Smooth muscle cell (in vitro differentiated cells): ENCODE measurements around the gene TSPAN4. TPM values are rescaled to one million over a fixed set of nuclear protein-coding genes. Genes with fewer than 3 reads are reported as not detected.

Source experiments
- DNase-seq: peaks from one replicate; lab custom pipeline; 2025; ENCODE audit not compliant: unreplicated experiment; lab: John Stamatoyannopoulos, UW
- H2AFZ ChIP-seq: fragments of 200-600 bp; sonication (generic); 2 replicates; pipeline ENCODE4 v1.6.0; 2016; ENCODE audit warnings: antibody characterized with exemption, low read depth, mild to moderate bottlenecking
- H3F3A ChIP-seq: fragments of 200-600 bp; sonication (generic); 2 replicates; pipeline ENCODE4 v1.6.0; 2017; ENCODE audit warnings: antibody characterized with exemption, low read depth
- H3K27ac ChIP-seq: fragments of 200-600 bp; sonication (generic); 2 replicates; pipeline ENCODE4 v1.5.1; 2016; ENCODE audit warnings: low read depth, mild to moderate bottlenecking
- H3K27me3 ChIP-seq: fragments of 200-600 bp; sonication (generic); 2 replicates; pipeline ENCODE4 v1.6.1; 2016; ENCODE audit warnings: low read depth, mild to moderate bottlenecking
- H3K36me3 ChIP-seq: fragments of 200-600 bp; sonication (generic); 2 replicates; pipeline ENCODE4 v1.5.1; 2016; ENCODE audit warnings: low read depth
- H3K4me1 ChIP-seq: fragments of 200-600 bp; sonication (generic); 2 replicates; pipeline ENCODE4 v1.5.1; 2016; ENCODE audit warnings: low read depth
- H3K4me2 ChIP-seq: fragments of 200-600 bp; sonication (generic); 2 replicates; pipeline ENCODE4 v1.6.0; 2016; ENCODE audit warnings: mild to moderate bottlenecking
- H3K4me3 ChIP-seq: fragments of 200-600 bp; sonication (generic); 2 replicates; pipeline ENCODE4 v1.5.1; 2016; ENCODE audit warnings: mild to moderate bottlenecking
- H3K79me2 ChIP-seq: fragments of 200-600 bp; sonication (generic); 2 replicates; pipeline ENCODE4 v1.6.0; 2016; ENCODE audit warnings: low read depth, mild to moderate bottlenecking
- H3K9ac ChIP-seq: fragments of 200-600 bp; sonication (generic); 2 replicates; pipeline ENCODE4 v1.6.0; 2016; ENCODE audit warnings: low read depth
- H3K9me3 ChIP-seq: fragments of 200-600 bp; sonication (generic); replicated peaks from 2 replicates; pipeline ENCODE4 v1.5.1; 2016; ENCODE audit warnings: low read depth
- H4K20me1 ChIP-seq: fragments of 200-600 bp; sonication (generic); 2 replicates; pipeline ENCODE4 v1.6.0; 2016; ENCODE audit warnings: low read depth
- WGBS: methylation state at CpG from one replicate; pipeline ENCODE4 v1.1.7; 2016; ENCODE audit warnings: low lambda C conversion rate; 5-methylcytosine and 5-hydroxymethylcytosine counted together
- polyA plus RNA-seq: library from polyadenylated mRNA; unstranded; fragments of >200 nt; fragmentation: Nextera tagmentation; extraction: Ambion mirVana; gene quantifications from 2 replicates; pipeline ENCODE4 v1.2.1, GENCODE V29; 2016
- total RNA-seq: library from RNA; depleted of rRNA; stranded (reverse); fragments of >200 nt; gene quantifications from 2 replicates; pipeline ENCODE4 v1.2.3, GENCODE V29; 2014
- TF ChIP-seq, protein P1 (sequence below): fragments of 200-600 bp; sonication (generic); IDR thresholded peaks from 2 replicates; pipeline ENCODE4 v1.5.1; 2017; ENCODE audit warnings: borderline replicate concordance, mild to moderate bottlenecking, antibody characterized with exemption; ENCODE audit not compliant: insufficient read depth, poor library complexity, severe bottlenecking

Gene TSPAN4
- total and polyA plus RNA-seq, 2 experiments from 2014 or later, result 68.2 to 179 TPM

DNA sequence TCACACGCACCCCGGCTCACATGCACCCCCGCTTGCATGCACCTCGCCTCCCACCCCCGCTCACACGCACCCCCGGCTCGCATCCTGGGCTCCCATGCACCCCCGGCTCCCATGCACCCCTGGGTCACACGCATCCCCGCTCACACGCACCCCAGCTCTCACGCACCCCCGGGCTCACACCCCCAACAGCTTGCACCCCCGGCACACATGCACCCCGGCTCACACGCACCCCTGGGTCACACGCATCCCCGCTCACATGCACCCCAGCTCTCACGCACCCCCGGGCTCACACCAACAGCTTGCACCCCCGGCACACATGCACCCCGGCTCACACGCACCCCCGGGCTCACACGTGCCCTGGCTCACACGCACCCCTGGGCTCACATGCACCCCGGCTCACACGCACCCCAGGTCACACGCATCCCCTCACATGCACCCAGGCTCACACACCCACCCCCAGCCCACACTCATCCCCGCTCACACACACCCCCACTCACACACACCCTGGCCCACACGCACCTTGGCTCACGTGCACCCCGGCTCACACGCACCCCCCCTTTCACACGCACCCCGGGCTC, 16.2 kb downstream of the TSPAN4 start:
- H3K9me3 ChIP-seq, result no peaks in the 10 kb centered on the region
- no peaks in the 10 kb centered on the region for H3F3A ChIP-seq
- peaks cover 82% of the 10 kb centered on the region for H4K20me1 ChIP-seq
- H3K27ac ChIP-seq, result no peak overlapping the region
- H3K9ac ChIP-seq, result no peak overlapping the region
- H3K79me2 ChIP-seq, result no peaks in the 10 kb centered on the region
- no peak overlapping the region for H3K4me2 ChIP-seq
- DNase-seq, result no peak
- H3K27me3 ChIP-seq, result no peaks in the 10 kb centered on the region
- 100% methylated on average over 10 of the region's 37 CpGs for WGBS
- H2AFZ ChIP-seq, result no peak overlapping the region
- TF ChIP-seq, protein P1, sequence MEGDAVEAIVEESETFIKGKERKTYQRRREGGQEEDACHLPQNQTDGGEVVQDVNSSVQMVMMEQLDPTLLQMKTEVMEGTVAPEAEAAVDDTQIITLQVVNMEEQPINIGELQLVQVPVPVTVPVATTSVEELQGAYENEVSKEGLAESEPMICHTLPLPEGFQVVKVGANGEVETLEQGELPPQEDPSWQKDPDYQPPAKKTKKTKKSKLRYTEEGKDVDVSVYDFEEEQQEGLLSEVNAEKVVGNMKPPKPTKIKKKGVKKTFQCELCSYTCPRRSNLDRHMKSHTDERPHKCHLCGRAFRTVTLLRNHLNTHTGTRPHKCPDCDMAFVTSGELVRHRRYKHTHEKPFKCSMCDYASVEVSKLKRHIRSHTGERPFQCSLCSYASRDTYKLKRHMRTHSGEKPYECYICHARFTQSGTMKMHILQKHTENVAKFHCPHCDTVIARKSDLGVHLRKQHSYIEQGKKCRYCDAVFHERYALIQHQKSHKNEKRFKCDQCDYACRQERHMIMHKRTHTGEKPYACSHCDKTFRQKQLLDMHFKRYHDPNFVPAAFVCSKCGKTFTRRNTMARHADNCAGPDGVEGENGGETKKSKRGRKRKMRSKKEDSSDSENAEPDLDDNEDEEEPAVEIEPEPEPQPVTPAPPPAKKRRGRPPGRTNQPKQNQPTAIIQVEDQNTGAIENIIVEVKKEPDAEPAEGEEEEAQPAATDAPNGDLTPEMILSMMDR, result no peak
- H3K4me1 ChIP-seq, result peaks cover 30% of the 10 kb centered on the region
- no peak overlapping the region for H3K4me3 ChIP-seq
- H3K36me3 ChIP-seq, result no peaks in the 10 kb centered on the region

DNA sequence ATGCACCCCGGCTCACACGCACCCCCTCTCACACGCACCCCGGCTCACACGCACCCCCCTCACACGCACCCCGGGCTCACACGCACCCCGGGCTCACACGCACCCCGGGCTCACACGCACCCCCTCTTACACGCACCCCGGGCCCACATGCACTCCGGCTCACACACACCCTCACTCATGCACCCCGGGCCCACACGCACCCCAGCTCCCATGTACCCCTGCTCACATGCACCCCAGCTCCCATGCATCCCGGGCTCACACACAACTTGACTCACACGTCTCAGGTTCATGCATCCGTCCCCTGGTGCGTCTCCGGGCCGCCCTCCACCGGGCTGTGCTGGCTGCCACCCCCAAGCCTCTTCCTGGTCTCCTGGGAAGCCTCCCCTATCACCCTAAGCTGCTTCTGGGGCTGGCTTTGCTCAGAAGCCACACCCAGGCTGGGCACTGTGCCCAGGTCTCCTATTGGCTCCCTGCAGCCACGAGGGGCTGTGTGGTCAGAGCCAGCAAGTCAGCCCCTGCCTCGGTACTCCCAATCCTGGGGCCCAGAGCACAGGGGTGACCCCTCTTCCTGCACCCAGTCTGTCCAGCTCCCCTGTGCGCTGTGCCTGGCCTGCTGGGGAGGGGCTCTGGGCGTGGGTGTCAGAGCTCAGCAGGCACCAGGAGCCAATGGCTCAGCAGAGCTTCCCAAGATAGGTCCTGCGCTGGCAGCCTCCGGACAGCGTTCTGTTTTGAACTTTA, 16.9 kb downstream of the TSPAN4 start:
- Histone ChIP-seq H3K9ac (no peak overlapping the region), H3K27me3 (no peaks in the 10 kb centered on the region), H3K79me2 (no peaks in the 10 kb centered on the region), H3K4me1 (peaks cover 24% of the 10 kb centered on the region), H3F3A (no peaks in the 10 kb centered on the region), H3K9me3 (no peaks in the 10 kb centered on the region), H3K27ac (no peak overlapping the region), H3K36me3 (no peaks in the 10 kb centered on the region), H3K4me2 (peak overlapping the region; percentile 67), H4K20me1 (peaks cover 77% of the 10 kb centered on the region), H2AFZ (no peak overlapping the region), H3K4me3 (no peak overlapping the region)
- DNase-seq, result peak; percentile 44
- WGBS, result 76% methylated on average over 15 of the region's 31 CpGs
- TF ChIP-seq, protein P1, result no peak

DNA sequence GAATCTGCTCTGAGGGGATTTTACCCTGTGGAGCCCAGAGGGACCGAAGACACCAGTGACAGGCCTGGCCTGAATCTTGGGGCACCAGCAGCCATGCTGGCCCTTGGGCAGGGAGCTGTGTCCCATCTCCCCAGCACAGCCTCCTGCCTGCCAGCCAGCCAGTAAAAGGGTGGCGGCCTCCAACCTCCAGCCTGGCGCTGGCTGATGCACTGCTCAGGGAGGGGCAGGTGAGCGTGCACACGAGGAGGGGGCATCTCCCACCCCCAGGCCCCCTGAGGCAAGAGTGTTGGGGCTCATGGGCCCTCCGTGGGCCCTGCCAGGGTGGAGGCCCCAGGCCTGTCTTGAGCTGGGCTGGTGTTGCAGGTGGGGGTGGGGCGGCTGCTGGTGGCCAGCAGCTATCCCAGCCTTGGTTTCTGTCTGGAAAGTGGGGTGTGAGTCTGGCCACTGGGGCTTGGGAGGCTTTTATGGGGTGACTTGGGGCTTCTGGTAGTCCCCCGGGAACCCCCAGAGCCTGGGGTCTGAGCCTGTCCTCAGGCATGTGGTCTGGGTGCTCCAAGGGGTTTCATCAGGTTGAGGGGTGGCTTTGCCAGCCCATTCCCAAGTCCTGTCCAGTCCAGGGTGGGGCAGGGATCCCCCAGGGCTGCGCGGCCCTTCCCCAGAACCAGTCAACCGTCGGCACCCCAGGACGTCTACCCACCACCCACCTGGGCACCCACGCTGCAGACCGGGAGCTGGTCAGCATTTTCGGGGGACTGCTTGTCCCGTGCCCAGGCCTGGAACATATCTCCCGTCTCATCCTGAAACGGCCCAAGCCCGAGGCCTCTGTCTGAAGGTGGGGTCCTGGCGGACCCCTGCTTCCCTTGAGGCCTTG, 17.8 kb downstream of the TSPAN4 start:
- Histone ChIP-seq H3K9me3 (no peaks in the 10 kb centered on the region), H3K9ac (no peak overlapping the region), H3K36me3 (no peaks in the 10 kb centered on the region), H4K20me1 (peaks cover 68% of the 10 kb centered on the region), H3K79me2 (no peaks in the 10 kb centered on the region), H3F3A (no peaks in the 10 kb centered on the region), H3K4me3 (no peak overlapping the region), H3K4me2 (peak overlapping the region; percentile 67), H3K27ac (no peak overlapping the region), H3K27me3 (no peaks in the 10 kb centered on the region), H2AFZ (no peak overlapping the region), H3K4me1 (peaks cover 16% of the 10 kb centered on the region)
- DNase-seq, result no peak
- 89% methylated on average over 21 of the region's 21 CpGs for WGBS
- TF ChIP-seq, protein P1, result no peak
